Amniotic stem cell (primary cell): ENCODE results near the gene PLK1.

Source experiments
- DNase-seq: peaks from one replicate; lab custom pipeline; 2025; lab: John Stamatoyannopoulos, UW

Gene PLK1

DNA sequence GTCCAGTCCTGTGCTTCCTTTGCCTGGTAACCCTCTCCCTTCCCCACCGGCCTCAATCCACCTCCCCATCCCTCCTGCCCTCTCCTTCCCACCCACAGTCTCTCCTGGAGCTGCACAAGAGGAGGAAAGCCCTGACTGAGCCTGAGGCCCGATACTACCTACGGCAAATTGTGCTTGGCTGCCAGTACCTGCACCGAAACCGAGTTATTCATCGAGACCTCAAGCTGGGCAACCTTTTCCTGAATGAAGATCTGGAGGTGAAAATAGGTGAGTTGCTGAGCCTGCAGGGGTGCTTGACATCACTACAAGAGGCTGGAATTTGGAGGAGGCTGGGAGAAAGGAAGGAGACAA is 1.3 kb downstream of the PLK1 start:
- no peak for DNase-seq

DNA sequence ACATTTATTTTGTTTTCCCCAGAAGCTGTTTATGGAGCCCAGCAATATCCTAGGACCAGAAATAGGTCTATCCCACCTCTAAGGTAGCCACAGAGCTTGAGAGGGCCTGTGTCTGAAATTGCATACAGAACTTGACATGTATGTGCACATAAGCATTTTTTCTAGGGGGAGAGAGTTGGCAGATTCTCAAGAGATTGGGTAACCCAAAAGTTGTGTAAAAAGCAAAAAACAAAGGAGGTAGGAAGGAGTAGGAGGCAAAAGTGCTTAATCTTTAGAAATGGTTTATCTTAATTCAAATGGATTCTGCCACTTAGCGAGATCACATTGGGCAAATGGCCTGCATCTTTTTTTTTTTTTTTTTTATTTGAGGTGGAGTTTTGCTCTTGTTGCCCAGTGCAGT is 3.5 kb downstream of the PLK1 start:
- no peak for DNase-seq

DNA sequence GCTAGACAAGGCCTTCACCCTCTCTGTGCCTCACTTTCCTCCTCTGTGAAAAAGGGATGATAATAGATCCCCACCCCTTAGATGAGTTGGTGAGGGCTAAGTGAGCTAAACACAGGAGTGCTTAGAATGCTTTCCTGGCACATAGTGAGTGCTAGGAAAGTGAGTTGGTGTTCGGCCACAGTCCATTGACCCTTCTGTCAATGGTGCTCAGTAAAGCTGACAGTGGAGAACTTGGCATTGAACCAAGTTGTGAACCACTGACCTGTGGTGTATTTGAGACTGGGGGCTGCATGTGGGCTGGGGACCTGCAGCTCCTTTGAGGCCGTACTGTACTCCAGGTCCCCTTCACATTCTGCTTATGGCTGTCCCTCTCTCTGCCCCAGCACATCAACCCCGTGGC is 4.8 kb downstream of the PLK1 start:
- no peak for DNase-seq

DNA sequence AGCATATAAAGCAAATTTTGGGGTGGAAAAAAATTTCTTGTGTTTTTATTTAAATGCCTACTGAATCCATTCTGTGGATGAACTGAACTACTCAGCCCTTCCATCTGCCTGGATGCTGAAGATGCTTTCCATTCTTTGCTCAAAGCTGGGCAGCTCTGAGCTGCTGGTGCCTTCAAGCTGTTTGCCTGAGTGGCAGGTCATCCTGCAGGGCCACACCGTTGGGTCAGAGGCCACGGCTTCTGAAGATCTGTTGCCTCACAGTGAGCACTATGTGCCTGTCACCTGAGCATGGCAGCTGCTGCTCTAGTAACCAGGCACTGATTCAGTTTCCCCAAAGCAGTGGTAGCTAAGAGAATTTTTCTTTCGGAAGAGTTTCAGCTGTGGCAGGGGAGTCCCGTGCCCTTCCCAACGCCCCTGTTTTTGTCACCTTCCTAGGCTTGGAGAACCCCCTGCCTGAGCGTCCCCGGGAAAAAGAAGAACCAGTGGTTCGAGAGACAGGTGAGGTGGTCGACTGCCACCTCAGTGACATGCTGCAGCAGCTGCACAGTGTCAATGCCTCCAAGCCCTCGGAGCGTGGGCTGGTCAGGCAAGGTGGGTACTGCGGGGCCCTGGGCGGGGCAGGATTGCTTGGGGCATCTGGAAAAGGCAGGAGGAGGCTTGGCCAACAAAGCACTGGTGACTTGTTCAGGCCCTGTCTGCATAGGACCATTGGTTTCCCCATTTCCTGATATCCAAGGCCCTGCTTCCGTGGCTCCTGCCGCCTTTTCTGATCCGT is 8.5 kb downstream of the PLK1 start:
- no peak for DNase-seq

DNA sequence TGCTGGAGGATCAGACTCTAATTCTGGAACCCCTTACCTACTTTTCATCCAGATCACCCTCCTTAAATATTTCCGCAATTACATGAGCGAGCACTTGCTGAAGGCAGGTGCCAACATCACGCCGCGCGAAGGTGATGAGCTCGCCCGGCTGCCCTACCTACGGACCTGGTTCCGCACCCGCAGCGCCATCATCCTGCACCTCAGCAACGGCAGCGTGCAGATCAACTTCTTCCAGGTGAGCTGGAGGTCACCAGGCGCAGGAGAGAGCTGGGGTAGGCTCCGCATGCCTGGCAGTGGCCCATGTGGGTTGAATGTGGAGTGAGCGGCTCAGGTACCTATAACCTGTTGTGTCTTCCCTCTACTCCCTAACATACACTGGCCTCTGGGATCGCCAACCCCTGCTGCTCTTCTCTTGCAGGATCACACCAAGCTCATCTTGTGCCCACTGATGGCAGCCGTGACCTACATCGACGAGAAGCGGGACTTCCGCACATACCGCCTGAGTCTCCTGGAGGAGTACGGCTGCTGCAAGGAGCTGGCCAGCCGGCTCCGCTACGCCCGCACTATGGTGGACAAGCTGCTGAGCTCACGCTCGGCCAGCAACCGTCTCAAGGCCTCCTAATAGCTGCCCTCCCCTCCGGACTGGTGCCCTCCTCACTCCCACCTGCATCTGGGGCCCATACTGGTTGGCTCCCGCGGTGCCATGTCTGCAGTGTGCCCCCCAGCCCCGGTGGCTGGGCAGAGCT is 10.9 kb downstream of the PLK1 start:
- no peak for DNase-seq

DNA sequence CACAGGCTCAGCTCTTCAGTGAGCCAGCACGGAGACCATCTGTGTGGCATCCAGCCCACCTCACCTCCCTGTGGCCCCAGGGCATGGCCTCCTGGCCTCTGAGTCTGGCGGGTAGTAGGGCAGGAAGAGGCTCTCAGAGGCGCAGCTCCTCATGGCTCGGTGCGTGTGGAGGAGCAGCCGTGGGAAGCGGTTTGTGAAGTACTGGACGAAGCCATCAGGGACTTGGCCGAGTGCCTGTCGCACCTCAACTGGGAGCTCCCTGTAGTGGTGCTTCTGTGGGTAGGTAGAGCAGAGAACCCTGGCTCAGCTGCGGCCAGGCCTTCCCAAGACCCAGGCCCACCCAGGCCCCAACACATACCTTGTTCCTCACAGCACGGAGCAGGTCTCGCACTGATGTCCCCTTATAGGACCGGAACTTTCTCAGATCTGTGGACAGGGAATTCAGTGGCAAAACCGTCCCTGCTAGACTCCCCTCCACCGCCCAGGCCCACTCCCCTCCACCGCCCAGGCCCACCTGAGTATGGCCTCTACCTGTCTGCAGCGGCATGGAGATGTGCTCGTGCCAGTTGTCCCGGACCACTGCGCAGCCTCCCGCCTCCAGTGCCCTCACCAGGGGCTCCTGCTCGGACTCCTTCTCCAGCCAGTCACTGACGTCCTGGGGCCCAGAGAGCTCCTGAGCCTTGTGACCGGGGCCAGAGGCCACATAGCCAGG is 12.2 kb downstream of the PLK1 start:
- DNase-seq, result no peak

DNA sequence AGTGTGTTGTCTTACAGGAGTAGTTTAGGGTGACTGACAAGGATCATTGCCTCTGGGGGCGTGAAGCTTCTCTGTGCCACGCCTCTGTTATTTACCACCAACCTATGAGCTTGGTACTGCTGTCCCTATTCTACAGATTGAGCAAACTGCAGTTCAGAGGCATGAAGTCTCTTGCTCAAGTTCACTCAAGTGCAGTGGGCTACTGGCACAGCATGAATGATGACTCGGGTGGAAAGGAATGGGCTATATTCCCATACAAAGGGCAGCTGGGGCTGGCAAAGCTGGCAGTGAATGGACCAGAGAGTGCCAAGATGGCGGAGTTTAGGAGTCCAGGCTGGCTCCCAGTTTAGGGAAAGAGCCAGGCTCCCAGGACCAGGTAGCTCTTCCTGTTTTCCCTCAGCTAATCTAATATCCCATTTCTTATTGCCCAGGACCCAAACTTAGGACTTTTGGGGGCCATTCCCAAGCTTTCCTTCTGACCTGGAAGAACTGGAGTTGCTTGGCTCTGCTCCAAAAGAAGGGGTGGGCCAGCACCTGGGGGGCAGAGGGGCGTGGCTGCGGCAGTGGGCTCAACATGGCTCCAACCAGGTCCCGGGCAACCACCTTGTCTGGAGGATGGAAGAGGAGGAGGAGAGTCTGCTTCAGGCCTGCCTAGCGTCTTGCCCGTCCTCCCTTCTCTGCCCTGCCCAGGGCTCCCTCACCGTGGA is 12.9 kb downstream of the PLK1 start:
- no peak for DNase-seq

DNA sequence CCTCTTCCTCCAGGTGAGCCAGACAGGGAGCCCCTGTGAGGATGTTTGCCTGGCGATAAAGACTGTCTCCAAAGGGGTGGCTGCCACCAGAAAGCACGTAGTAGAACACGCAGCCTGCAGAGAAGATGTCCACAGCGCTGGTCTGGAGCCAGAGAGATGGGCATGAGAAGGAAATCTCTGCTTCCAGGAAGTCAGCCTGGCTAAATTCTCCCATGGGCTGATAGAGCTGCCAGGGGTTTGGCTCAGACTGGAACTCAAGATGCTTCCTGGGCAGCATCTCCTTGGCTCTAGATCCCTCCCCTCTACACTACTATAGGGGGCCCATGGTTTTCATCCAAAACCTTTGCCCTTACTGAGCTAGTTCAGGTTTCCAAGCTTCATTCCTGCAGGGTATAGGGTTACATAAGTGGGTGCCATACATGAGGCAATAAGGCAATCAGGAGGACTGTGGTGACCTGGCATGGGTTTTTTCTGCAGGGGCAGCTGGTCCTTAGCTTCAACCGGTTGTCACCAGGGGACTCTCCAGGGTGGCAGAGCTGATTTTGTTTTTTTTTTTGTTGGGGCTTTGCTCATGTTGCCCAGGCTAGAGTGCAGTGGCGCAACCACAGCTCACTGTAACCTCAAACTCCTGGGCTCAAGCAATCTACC is 13.6 kb downstream of the PLK1 start:
- DNase-seq, result no peak

DNA sequence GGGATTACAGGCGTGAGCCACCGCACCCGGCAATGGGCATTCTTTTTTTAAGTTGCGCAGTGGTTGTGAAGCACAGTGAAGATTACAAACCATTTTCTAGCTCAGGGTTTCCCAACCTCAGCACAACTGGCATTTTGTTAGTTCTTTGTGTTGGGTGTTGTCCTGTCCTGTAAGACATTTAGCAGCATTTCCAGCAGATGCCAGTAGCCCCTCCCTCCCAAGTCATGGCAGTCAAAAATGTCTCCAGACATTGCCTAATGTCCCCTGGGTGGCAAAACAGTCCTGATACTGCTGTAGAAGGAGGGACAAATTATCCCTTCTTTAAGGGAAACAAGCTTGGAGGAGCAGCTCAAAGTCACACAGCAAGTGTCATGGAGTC is 15.6 kb downstream of the PLK1 start:
- no peak for DNase-seq

DNA sequence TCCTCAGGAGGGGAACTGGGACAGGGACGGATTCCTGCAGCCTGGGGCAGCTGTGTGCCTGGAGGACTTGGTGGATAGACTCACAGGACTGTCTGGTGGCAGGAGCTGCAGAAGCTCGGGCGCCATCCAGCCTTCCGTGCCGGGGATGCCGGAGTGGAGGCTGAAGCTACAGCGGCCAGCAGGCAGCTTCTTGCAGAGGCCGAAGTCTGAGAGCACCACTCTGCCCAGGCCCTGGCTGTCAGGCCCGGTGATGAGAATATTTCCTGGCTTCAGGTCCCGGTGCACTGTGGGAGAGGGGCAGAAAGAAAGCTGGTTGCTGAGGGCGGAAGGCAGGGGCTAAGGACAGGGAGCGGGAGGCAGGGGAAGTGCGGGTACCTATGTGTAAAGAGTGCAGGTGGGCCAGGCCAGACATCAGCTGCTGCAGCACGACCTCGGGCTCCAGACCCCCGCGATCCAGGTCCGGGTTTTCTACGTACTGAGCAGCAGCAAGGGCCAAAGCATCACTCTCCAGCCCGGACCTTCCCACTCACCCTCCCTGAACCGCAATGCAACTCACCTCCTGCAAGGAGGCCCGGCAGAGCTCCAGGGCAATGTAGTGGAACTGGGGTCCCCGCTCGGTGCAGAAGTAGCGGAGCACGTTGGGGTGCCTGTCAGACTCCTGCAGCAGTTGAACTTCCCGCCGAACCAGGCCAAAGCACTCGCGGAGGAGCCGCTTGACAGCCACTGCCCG is 16.1 kb downstream of the PLK1 start:
- DNase-seq, result no peak

DNA sequence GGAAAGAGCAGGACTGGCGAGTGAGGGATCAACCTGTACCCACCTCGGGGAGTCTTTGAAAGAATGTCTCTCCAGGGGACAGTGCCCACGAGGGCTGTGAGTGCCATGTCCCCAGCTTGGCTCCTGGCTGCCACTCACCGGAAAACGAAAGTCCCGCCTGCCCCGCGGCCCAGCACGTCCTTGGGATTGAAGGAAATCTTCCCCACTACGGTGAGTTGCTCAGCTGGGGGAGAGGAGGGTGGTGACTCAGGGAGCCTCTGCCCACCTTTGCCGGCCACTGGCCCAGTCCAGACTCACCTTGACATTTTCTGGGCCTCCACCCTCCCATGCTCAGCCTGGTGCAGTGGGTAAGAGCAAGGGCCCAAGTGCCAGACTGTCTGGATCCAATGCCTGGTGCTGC is 17.1 kb downstream of the PLK1 start:
- no peak for DNase-seq

DNA sequence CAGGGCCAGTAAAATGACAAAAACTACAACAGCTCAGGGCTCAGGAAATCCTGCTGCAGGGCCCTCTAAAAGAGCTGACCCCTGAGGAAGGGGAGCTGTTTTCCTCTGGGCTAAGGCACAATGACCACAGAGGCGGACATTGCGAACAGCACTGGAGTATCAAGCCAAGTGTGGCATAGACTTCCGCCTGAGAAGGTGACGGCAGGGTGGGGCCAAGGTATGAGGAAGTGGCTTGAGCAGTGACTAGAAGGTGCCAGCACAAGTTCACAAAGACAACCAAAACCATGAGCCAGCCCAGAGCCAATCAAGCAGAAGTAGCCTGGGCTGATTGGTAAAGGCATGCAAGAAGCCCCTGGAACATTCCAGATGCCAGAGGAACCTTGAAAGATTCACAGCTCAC is 20.4 kb downstream of the PLK1 start:
- no peak for DNase-seq

DNA sequence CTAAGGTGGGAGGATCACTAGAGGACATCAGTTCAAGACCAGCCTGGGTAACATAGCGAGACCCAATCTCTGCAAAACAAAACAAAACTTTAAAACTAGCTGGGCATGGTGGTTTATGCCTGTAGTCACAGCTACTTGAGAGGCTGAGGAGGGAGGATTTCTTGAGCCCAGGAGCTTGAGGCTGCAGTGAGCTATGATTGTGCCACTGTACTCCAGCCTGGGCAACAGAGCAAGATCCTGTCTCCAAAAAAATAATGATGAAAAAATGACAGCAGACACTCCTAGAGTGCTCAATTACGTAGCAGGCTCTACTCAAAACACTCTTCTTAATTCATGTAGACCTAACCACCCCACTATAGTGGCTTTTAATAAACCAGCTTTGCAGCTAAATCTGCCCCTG is 21.4 kb downstream of the PLK1 start:
- DNase-seq, result no peak

DNA sequence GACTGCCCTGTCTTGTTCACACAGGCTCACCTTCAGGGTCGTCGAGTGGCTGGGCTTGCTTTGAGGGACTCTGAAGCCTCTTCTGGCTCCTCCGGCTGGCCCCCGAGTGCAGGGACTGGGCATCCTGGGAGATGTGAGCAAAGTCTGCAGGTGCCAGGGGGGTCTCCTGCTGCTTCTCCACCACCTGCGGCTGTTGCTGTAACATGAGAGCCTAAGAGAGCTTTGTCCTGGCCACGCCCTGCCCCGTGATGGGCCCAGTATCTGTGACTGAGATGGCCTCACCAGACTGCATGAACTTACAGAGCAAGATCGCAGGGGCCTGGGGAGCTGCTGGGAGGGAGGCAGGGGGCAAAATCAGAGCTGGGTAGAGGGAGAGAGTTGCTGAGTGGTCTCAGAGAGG is 21.8 kb downstream of the PLK1 start:
- no peak for DNase-seq

DNA sequence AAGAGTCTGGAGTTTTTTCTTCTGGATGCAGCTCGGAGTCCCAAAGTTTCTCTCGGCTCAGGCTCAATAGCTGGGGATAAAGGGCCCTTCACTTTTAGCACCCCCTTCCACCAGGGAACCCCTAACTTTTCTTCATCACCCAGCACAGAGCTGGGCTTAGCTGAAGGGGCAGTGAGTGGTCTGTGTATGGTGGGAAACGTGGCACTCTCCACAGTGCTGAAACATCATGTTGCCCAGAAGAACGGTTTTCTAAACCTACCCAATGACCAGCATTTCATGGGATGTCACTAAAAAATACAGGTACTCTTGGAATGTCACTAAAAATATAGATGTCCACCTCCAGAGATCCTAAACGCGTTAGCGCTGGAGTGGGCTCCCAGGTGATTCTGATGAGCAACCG is 22.4 kb downstream of the PLK1 start:
- no peak for DNase-seq

DNA sequence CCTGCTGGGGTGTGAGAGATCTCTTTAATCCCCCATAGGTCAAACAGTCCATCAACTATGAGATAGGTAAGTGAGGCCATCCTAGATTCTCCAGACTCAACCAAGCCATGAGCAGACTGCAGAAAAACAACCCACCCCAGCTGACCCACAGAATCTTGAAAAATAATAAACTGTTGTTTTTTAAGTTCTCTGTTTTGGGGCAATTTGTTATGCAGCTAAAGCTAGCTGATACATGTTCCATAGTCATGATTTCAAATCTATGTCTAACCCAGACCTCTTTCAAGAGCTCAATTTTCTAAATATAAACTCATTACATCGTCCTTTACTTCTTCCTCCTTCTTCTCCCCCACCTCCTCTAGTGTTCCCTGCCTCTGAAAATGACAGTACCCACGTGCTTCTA is 24.3 kb downstream of the PLK1 start:
- no peak for DNase-seq

DNA sequence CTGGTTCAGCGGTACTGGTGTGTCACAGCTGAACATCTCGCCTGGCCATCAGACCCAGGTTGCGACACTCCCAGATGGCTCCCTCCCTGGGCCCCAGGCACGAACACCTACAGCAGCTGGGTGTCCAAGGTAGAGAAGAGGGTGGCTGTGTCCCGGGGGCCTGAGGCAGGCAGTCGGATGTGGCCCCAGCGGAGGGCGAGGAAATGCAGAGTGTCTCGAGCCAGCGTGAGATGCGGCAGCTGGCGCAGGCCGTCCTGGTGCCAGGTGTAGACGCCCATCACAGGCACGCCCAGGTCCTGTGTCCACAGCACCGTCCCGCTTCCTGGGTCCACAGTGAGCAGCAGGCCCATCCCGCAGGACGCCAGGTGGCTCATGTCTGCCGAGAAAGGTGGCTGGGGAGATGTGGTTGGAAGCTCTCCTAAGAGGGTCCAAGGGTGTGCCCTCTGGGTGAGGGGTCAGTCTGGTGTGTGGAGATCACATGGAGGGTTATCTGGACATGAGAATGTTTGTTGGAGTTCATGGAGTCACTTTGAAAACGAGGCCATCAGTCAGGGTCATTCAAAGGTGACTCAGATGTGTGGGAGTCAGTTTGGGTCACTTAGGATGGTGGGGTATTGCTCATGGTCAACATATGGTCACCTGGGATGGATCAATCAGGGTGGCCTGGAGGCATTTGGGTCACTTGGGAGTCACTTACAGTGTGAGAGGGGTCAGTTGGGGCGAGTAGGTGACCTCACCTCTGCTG is 26.3 kb downstream of the PLK1 start:
- no peak for DNase-seq

DNA sequence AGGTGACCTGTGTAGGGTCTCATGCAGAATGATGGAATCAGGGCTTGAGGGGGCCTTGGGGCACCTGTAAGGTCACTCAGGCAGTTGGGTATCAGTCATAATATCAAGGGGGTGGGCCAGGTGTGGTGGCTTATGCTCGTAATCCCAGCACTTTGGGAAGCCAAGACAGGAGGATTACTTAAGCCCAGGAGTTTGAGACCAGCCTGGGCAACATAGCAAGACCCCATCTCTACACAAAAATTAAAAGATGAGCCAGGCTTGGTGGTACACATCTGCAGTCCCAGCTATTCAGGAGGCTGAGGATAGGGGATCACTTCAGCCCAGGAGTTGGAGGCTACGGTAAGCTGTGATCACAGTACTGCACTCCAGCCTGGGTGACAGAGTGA is 26.8 kb downstream of the PLK1 start:
- DNase-seq, result no peak

DNA sequence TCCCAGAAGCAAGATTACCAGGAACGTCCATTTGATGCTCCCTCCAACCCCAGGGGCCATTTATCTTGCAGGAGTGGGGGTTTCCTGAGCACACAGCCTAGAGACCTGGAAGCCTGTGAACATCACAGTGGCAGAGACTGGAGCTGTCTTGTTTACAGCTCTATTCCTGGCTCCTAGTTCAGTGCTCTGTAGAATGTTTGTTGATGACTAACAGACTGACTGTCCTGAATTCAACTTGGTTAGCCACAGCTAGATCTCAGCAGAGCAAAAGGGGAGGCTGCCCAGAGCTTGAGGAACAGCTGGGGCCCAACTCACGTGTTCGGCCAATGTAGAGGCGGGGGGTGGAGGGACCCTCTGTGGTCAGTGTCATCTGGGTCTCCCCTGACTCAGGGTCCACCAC is 27.8 kb downstream of the PLK1 start:
- no peak for DNase-seq

DNA sequence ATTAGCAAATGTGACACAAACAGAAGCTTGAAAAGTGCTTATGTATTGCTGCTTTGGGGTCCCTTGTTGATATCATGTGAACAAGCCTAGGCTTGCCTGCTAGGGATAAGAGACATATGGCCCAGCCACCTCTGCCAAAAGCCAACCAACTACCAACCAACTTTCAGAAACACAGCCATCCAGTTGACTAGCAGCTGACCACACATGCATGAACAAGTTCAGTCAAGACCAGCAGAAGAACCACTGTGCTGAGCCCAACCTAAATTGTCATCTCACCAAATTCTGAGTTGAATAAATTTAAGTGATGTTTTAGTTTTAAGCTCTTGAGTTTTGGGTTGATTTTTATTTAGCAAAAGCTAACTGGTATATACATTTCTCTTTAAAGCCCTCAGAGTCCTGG is 30.8 kb downstream of the PLK1 start:
- DNase-seq, result no peak

DNA sequence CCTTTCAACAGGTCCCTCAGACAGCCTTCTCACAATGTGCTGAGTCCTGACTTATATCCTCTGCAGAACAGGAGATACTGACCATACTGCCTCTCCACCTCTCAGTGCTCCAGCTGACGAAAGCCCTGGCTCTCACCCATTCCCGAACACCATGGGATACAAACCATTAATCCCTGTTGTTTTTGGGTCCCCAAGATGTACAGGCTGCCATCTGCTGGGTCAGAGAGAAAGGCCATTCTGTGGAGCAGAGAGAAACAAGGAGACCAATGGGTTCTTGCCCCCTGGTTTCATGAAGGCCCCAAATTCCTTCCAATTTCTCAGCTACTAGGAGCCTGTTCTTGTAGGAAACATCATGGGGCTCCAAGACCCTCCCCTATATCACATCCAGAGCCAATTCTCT is 31.3 kb downstream of the PLK1 start:
- no peak for DNase-seq
